Fibroblast of lung (primary cell): Measurements from ENCODE around the gene QSOX2. TPM values are rescaled to one million over a fixed set of nuclear protein-coding genes. Genes with fewer than 3 reads are reported as not detected.
A peak's percentile ranks its signal among the peaks of the same experiment; 100 is the strongest.

Source experiments
- DNase-seq, 2 donors: peaks; one replicate each; pipeline versions ENCODE4 v3.0.0 to v3.0.0-alpha.2; 2010; ENCODE audit warnings: low read depth in 2 of 2
- H2AFZ ChIP-seq: 2 replicates; pipeline ENCODE4 v1.5.1; 2012; ENCODE audit warnings: low read length, control low read depth, inconsistent platforms
- H3K27ac ChIP-seq: 2 replicates; pipeline ENCODE4 v1.5.1; 2011; ENCODE audit warnings: low read length, control low read depth; ENCODE audit not compliant: insufficient read depth
- H3K27me3 ChIP-seq: 2 replicates; pipeline ENCODE4 v1.5.1; 2011; ENCODE audit warnings: mild to moderate bottlenecking, low read length; ENCODE audit not compliant: control insufficient read depth, insufficient read depth
- H3K36me3 ChIP-seq: 2 replicates; pipeline ENCODE4 v1.5.1; 2011; ENCODE audit warnings: low read length; ENCODE audit not compliant: control insufficient read depth, insufficient read depth
- H3K4me1 ChIP-seq: 2 replicates; pipeline ENCODE4 v1.5.1; 2011; ENCODE audit warnings: low read length; ENCODE audit not compliant: control insufficient read depth, insufficient read depth; ENCODE audit errors: extremely low read depth
- H3K4me2 ChIP-seq: 2 replicates; pipeline ENCODE4 v1.5.1; 2011; ENCODE audit warnings: low read length, control low read depth; ENCODE audit not compliant: insufficient read depth; ENCODE audit errors: extremely low read depth
- H3K4me3 ChIP-seq, 4 experiments: fragments of 200-600 bp in 1 of 4; sonication (generic) in 1 of 4; replicated peaks in 1 of 4; 2 replicates each; pipeline ENCODE4 v1.5.1; 2011 to 2016; ENCODE audit warnings: low read length in 4 of 4, low read depth in 3 of 4, mild to moderate bottlenecking in 3 of 4, control low read depth in 2 of 4, inconsistent platforms in 1 of 4, mixed read lengths in 1 of 4; ENCODE audit not compliant: insufficient read depth in 1 of 4; ENCODE audit errors: control extremely low read depth in 1 of 4
- H3K79me2 ChIP-seq: 2 replicates; pipeline ENCODE4 v1.5.1; 2012; ENCODE audit warnings: mild to moderate bottlenecking, low read length, inconsistent platforms; ENCODE audit not compliant: control insufficient read depth, insufficient read depth
- H3K9ac ChIP-seq: 2 replicates; pipeline ENCODE4 v1.5.1; 2011; ENCODE audit warnings: mild to moderate bottlenecking, low read length, control low read depth; ENCODE audit not compliant: insufficient read depth
- H3K9me3 ChIP-seq: 2 replicates; pipeline ENCODE4 v1.5.1; 2012; ENCODE audit warnings: low read depth, low read length; ENCODE audit not compliant: control insufficient read depth, insufficient read depth
- H4K20me1 ChIP-seq: 2 replicates; pipeline ENCODE4 v1.5.1; 2011; ENCODE audit warnings: low read length; ENCODE audit not compliant: control insufficient read depth, insufficient read depth; ENCODE audit errors: extremely low read depth
- EZH2 ChIP-seq: IDR thresholded peaks from 2 replicates; pipeline ENCODE4 v1.5.1; 2012; ENCODE audit warnings: low read length, control low read depth, mild to moderate bottlenecking; ENCODE audit errors: missing control alignments
- polyA plus RNA-seq, 2 donors: library from polyadenylated mRNA; depleted of rRNA in 1 of 2; stranded (reverse) in 1 of 2; unstranded in 1 of 2; fragments of >200 nt; gene quantifications; 2 replicates each; pipeline ENCODE4 v1.2.1, GENCODE V29; 2011 to 2012; ENCODE audit warnings: missing spikeins in 1 of 2
- total RNA-seq: library from RNA; depleted of rRNA; stranded (reverse); fragments of >200 nt; gene quantifications from 2 replicates; pipeline ENCODE4 v1.2.1, GENCODE V29; 2014
- TF ChIP-seq, protein P1 (sequence below), 2 donors: IDR thresholded peaks in 1 of 2; conservative IDR thresholded peaks in 1 of 2; 1 replicate in 1 of 2; 2 replicates in 1 of 2; pipeline ENCODE4 v1.5.1; 2011 to 2012; ENCODE audit warnings: low read length in 2 of 2, control low read depth in 1 of 2, inconsistent platforms in 1 of 2, low read depth in 1 of 2, mild to moderate bottlenecking in 1 of 2

Gene QSOX2
- total and polyA plus RNA-seq, 2 donors (not counting 1 experiment from before 2014, with no cell fraction given) = 7.8 to 13.2 TPM

DNA sequence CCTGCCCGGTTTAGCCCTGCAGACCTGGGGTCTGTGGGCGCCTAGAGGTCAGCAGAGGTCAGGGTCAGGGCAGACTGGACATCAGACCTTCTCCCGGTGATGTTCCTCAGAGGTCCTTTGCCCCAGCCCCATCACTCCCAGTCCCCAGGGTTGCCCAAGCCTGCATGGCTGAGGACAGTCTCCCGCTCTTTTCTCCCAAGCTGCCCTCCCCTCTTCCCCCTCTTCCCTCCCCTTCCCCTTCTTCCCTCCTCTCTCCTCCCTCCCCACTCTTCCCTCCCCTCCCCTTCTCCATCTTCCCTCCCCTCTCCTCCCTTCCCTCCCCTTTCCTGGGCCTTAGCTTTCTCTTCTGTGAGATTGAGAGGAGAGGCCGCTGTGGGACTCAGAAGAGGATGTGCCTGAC, 51.1 kb downstream of the QSOX2 start:
- Histone ChIP-seq H3K4me2 (no peak overlapping the region), H3K27ac (no peak overlapping the region), H3K27me3 (peaks cover 63% of the 10 kb centered on the region), H3K79me2 (no peaks in the 10 kb centered on the region), H3K9me3 (no peaks in the 10 kb centered on the region), H3K9ac (no peak overlapping the region), H3K36me3 (no peaks in the 10 kb centered on the region), H3K4me1 (no peaks in the 10 kb centered on the region), H3K4me3 (no peak overlapping the region), H4K20me1 (no peaks in the 10 kb centered on the region), H2AFZ (no peak overlapping the region)
- peak; percentile 45 for TF ChIP-seq EZH2
- TF ChIP-seq, protein P1, sequence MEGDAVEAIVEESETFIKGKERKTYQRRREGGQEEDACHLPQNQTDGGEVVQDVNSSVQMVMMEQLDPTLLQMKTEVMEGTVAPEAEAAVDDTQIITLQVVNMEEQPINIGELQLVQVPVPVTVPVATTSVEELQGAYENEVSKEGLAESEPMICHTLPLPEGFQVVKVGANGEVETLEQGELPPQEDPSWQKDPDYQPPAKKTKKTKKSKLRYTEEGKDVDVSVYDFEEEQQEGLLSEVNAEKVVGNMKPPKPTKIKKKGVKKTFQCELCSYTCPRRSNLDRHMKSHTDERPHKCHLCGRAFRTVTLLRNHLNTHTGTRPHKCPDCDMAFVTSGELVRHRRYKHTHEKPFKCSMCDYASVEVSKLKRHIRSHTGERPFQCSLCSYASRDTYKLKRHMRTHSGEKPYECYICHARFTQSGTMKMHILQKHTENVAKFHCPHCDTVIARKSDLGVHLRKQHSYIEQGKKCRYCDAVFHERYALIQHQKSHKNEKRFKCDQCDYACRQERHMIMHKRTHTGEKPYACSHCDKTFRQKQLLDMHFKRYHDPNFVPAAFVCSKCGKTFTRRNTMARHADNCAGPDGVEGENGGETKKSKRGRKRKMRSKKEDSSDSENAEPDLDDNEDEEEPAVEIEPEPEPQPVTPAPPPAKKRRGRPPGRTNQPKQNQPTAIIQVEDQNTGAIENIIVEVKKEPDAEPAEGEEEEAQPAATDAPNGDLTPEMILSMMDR (conservative IDR thresholded peaks at IDR 0.05 in 1 of 2, IDR thresholded peaks at IDR 0.05 in 1 of 2; ENCODE audit: low read depth in 1 of 2, low read length in 2 of 2) = no peak
- DNase-seq = no peak

DNA sequence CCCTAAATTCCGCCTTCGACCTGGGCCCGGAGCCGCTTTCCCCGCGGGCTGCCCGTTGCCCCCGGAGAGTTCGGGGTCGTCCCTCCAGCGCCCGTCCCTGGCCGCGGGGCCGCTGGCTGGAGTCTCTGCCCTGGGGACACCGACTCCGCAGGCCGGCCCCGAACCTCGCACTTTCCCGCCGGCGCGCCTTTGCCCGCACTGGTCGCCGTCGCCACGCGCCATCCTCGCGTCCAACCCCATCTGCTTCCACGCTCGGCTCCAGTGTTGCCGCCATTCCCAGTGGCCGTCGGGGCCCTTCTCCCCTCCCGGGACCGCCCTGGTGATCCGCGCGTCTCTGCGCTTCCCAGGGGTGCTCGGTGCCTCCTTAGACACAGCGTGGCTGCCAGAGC, 51.7 kb downstream of the QSOX2 start:
- Histone ChIP-seq H3K9me3 (no peaks in the 10 kb centered on the region), H4K20me1 (no peaks in the 10 kb centered on the region), H3K9ac (no peak overlapping the region), H3K4me3 (no peak overlapping the region), H3K27me3 (peaks cover 60% of the 10 kb centered on the region), H3K36me3 (no peaks in the 10 kb centered on the region), H3K27ac (no peak overlapping the region), H3K4me2 (no peak overlapping the region), H2AFZ (no peak overlapping the region), H3K4me1 (no peaks in the 10 kb centered on the region), H3K79me2 (no peaks in the 10 kb centered on the region)
- TF ChIP-seq EZH2 = peak; percentile 49
- TF ChIP-seq, protein P1 (conservative IDR thresholded peaks at IDR 0.05 in 1 of 2, IDR thresholded peaks at IDR 0.05 in 1 of 2; ENCODE audit: low read depth in 1 of 2, low read length in 2 of 2) = no peak
- no peak for DNase-seq

DNA sequence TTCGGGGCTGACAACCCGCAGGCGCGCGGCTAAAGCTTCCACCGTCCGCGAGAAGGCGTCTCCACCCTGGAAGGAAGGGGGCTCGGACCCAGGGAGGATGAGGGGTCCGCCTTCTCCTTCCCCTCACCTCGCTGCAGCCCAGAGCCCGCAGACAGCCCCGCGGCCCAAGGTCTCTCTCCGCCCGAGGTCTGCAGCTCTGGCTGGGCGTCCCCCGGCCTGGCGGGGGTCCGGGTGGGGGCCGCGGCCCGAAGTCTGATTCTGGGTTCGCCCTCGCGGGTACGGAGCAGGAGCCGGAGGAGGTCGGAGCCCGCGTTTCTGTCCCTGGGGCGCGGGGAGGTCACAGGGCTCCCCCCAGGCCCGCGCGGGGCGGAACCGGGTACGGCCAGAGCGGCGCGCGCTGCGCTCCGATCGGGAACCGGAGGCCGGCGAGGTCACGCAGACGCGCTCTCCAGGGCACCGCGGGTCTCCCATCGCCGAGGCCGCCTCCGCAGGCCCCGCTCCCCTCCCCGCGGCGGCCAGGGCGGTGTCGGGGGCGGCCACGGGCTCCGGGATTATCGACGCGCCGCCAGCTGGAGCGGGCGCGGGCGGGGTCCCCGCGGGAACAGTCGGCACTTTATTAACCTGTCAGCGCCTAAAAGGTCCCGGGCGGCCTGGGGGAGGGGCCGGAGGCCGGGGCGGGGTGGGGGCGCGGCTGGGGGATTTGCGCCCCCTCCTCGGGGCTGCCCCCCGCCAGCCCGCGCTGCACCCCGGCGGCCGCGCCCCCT, 52.3 kb downstream of the QSOX2 start:
- Histone ChIP-seq H3K9ac (no peak overlapping the region), H3K4me3 (no peak overlapping the region), H3K36me3 (no peaks in the 10 kb centered on the region), H2AFZ (no peak overlapping the region), H3K27ac (no peak overlapping the region), H3K4me2 (no peak overlapping the region), H3K27me3 (peaks cover 55% of the 10 kb centered on the region), H3K9me3 (no peaks in the 10 kb centered on the region), H4K20me1 (no peaks in the 10 kb centered on the region), H3K79me2 (no peaks in the 10 kb centered on the region), H3K4me1 (no peaks in the 10 kb centered on the region)
- DNase-seq = no peak
- TF ChIP-seq EZH2 = peak; percentile 94
- TF ChIP-seq, protein P1 (conservative IDR thresholded peaks at IDR 0.05 in 1 of 2, IDR thresholded peaks at IDR 0.05 in 1 of 2; ENCODE audit: low read depth in 1 of 2, low read length in 2 of 2) = no peak
